ENCODE data around the gene PDYN.
"Not testable (repeated sequence)": the region's sequence is repeated elsewhere in the genome, so short reads cannot be mapped to it uniquely, and the experiment has no call there.

Gene PDYN

DNA sequence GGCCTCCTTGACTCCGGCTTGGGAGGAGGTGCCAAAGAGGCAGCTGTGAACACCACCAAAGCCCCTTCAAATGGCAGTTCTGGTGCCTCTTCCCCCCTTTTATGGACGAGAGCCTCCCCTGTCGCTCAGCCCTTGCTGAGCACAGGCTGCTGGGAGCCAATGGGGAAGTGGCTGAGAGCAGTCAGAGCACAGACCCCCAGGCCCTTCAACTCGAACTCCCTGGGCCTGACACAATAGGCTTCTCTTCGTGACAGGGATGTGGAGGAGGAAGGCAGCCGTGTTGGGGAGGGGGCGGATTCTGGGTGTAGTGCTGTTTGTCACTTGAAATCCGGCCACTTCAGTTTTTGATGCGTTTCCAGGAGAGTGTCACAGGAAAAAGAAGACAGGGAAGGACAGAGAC lies at the start of gene PDYN:
TSS of gene PDYN (minus strand) at position 73 of the 400 bp plus-strand sequence. CDS start 10,974 bp downstream, outside the sequence.
- DNase-seq (ENCODE audit: low read depth): no peak

DNA sequence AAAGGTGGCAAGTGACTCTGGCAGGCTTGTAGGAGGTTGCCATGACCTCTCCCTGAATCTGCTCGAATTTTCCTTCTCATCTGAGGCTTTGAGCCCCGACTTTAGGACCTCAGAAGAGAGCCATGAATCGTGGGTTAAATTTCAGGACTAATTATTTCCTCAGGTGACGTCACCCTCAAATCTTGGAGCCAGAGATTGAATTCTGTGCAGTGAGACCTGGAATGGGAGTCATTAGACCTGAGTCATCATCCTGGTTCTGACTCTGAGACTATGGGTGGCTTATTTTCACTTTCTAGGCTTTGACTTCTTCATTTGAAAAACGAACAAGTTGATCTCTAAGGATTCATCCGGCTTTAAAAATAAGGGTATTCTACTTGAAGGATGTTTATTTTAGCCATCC lies 48.5 kb upstream of the PDYN start:
- DNase-seq (ENCODE audit: low read depth): no peak

- no peak for DNase-seq (ENCODE audit: low read depth)
These were observed 44.3 kb upstream of the PDYN start for GRCh38 chr20:2038161-2038560.

DNA sequence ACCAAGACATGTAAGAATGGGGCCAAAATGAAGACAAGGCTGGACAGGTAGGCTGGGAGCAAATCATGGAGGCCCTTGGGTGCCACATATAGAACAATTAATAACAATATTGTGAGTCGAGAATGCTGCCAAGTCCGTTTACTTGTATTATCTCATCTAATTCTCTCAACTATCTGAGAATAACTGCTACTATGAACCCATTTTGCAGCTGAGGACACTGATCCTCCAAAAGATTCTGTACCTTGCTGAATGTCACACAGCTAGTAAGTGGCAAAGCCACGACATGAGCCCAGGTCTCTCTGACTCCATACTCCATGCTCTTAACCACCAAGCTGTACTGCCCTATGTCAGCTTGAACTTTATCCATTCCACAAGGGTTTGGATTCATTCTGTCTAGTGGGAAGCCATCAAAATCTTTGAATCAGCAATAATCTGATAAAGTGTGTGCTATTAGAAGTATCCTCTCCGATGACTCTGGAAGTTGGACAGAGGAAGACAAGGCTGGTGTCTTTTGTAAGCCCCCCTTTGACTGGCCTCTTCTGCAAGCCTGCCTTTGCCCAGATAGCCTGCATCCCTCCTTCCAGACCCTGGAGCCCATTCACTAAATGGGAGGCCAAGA lies 43.5 kb upstream of the PDYN start:
- no peak for DNase-seq (ENCODE audit: low read depth)

DNA sequence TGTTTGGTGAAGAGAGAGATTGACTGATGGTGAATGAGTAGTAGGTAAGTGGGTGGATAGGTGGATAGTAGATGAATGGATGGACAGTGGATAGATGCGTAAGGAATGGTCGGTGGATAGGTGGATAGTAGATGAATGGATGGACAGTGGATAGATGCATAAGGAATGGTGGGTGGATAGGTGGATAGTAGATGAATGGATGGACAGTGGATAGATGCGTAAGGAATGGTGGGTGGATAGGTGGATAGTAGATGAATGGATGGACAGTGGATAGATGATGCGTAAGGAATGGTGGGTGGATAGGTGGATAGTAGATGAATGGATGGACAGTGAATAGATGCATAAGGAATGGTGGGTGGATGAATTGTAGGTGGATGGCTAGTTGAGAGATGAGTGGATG lies 42.5 kb upstream of the PDYN start:
- not testable (repeated sequence) for DNase-seq (ENCODE audit: low read depth)

- no peak for DNase-seq (ENCODE audit: low read depth)
These were observed 38.3 kb upstream of the PDYN start for GRCh38 chr20:2032168-2032567.

DNA sequence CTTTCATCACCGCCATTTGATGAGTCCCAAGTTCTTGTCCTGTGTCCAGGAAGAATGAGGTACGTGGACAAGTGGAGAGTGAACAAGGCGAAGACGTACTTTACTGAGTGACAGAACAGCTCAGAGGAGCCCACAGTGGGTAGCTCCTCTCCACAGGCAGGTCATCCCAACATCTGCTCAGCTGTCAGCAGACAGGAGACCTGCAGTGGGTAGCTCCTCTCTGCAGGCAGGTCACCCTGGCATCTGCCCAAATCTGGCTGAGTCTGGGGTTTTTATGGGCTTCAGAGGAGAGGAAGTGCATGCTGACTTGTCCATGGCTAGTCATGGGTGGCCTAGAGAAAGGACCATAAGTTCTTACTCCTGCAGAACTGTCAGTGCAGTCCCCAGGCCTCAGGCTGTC lies 32.7 kb upstream of the PDYN start:
- DNase-seq (ENCODE audit: low read depth): no peak

DNA sequence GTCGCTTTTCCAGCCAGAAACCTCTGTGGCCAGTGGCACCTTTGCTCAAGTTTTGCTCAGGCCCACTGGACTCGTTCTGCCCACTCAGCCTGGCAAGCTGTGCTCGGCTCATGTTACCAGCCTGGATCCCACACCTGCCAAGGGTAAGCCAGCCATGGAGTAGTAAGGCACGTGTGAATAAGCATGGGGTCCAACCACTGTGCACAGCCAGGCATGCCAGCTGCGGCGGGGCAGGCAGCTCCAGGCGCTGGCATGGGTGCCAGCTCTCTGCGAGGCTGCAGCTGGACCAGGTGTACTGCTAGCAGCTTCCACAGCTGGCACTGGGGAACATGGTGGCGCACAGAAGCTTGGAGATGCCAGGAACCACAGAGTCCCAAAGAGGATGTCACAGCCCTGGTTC lies 32.1 kb upstream of the PDYN start:
- DNase-seq (ENCODE audit: low read depth): no peak

DNA sequence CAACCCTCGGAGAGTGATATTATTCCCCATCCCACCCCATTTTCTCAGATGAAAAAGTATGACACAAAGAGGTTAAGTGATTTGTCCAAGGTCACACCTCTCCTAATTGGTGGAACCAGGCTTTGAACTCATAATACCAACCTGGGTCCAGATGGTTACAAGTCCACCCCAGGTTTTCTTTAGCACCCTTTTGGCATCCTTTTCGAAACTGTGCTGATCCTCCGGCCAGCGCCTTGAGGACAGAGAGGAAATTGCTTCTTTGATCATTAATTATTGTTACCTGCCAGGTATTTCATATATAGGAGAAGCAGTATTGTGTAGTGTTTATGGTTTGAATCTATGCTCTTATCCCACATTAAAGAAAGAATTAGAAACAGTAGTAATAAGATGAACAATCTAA lies 29.3 kb upstream of the PDYN start:
- DNase-seq (ENCODE audit: low read depth): no peak

GRCh38 chr20:2022163-2022562 lies 28.3 kb upstream of the PDYN start:
- DNase-seq (ENCODE audit: low read depth): no peak

- no peak for DNase-seq (ENCODE audit: low read depth)
These were observed 16.7 kb upstream of the PDYN start for GRCh38 chr20:2010533-2010932.

DNA sequence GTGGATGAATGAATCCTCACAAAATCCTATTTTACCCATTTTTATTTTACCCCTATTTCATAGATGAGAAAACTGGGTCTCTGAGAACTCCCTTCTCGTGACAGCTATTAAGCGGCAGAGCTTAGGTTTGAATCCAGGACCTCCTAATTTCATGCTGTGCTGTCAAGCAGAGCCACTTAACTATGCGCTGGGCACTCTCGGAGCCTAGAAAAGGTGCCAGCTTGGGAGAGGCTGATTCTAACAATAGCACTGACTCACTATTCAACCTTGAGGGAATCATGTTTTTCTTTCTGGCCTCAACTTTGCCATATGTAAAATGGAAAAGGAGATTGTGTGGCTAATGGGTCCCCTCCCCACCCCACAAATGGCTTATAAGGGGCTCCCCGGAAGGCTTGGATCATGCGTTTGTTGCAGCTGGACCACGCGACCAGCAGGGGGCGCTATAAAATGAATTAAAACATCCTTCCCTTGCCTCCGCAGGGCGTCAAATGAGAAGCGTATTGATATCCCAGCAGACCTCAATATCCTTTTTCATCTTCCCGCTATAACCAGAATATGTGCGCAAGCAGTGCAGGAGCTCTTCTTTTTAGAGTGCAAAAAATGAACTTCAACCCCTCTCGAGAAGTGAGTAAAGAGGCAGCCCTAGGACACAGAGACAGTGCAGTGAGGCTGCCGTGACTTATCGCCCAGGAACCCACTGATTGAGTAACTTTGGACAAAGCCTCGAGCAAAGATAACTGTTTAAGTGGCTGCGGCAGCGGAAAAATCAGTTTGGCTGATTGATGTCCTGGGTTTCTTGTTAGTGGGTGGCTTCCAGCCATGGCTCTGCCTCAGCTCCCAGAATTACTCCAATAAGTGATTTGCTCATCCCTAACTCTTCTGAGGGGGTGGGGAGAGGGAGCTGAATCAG lies 12.8 kb upstream of the PDYN start:
- no peak for DNase-seq (ENCODE audit: low read depth)

GRCh38 chr20:2005831-2006426 lies 12.1 kb upstream of the PDYN start:
- DNase-seq (ENCODE audit: low read depth): peak; percentile 36

DNA sequence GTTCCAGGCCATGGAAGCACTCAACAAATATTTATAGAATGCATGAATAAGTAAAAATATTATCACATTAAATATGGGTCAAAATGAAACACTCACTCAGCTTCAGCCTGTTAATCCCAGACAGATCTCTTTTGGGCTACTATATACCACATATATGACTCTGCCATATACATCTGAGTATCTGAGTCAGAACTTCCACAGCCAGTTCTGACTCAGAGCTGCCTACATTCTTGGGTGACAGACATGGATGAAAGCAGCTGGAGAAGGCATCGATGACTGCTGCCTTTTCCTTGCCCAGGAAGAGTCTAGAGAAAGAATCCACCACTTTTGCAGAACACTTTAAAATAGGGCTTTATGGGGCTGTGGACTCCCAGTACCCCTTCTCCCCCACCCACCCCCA lies 11.5 kb upstream of the PDYN start:
- no peak for DNase-seq (ENCODE audit: low read depth)

DNA sequence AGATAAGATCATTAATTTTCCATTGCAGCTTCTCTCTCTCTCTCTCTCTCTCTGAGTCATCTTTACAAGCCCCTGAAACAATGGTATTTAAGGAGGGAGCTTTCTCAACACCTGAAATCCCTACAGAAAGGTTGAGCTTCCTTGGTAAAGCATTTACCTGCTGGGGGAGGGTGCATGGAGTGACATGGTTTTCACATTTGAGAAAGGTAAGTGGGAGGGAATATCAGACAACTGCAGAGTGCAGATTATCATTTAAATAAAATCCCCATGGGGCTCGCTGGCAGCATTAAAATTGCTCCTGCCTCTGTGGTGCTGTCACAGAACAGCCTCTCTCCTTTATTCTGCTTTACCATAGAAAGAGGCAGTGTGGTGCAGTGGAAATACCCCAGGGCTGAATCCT lies 10.3 kb upstream of the PDYN start:
- DNase-seq (ENCODE audit: low read depth): no peak

GRCh38 chr20:2002365-2002764 lies 8.5 kb upstream of the PDYN start:
- DNase-seq (ENCODE audit: low read depth): no peak

DNA sequence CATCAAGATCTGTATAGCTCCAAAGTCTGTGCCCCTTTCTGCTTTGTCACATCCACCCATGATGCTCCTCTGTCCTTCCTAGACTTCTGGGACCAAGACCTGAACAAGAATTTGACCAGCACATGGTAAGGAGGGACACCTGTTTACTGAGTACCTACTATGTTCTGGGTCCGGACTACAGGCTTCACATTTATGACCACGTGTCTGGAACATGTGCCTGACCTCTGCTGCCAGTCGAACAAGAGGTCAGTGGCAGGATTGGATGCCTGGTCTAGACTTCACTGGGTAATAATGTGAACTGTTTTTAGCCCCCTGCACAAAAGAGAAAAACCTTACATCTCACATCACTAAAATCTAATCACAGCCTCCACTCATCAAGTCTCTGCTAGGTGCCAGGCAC lies 7.3 kb upstream of the PDYN start:
- no peak for DNase-seq (ENCODE audit: low read depth)

DNA sequence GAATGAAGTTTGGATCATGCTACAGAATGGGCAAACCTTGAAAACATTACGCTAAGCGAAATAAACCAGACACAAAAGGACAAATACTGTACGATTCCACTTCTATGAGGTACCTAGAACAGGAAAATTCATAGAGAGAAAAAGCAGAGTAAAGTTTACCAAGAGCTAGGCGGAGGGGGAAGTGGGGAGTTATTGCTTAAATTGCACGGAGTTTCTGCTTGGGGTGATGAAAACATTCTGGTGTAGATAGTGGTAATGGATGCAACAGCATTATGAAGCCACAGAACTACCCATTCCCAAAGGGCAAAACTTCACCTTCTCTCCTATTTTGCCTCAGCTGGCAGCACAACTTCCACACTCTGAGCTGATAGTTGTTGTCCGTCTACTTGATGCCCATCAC lies 6.4 kb upstream of the PDYN start:
- DNase-seq (ENCODE audit: low read depth): no peak

- DNase-seq (ENCODE audit: low read depth): no peak
These were observed 4.9 kb upstream of the PDYN start for GRCh38 chr20:1998715-1999114.

DNA sequence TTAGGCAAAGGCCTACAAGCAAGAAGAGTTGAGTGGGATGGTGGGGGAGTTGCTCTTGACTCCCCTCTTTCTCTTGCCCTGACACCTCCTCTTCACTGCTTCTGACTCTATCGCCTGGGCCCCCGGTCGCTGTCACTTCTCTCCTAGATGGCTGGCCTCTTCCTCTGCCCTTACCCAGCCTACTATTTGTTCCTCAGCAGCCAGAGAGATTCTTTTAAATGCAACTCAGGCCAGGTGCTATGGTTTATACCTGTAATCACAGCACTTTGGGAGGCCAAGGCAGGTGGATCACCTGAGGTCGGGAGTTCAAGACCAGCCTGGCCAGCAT lies 4.3 kb upstream of the PDYN start:
- no peak for DNase-seq (ENCODE audit: low read depth)

GRCh38 chr20:1997483-1998192 lies 3.8 kb upstream of the PDYN start:
- DNase-seq (ENCODE audit: low read depth): no peak

DNA sequence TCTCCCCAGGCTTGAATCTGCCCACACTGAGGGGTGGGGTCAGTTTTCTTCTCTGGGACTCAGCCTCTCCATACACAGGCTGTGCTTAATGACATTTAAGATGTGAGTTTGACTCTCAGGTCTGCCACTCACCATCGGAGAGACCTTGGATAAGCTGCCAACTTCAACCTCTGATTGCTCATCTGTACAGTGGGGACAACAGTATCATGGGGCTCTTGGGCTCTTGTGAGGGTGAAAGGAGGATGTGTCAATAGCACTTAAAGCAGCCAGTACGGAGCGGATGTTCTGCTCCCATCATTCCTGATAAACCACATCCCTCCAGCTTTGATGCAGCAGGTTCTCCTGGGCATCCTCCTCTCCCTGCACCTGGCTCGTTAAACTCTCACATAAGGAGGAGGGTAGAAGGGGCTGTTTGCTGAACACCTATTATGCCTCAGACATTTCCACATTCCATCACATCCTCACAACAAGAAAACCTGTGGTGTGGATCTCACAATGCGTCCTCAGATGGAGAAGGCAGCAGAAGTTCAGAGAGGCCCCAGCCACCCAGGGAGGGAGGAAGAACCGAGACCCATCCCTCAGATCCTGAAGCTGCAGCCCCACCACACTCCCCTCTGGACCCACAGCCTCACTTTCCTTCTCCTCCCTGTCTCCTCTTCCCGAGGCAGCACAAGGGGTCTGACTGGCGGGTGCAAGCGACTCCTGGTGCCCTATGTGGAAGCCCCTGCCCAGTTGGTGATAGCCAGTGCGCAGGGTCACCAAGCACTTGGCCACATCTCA lies 1.9 kb upstream of the PDYN start:
- no peak for DNase-seq (ENCODE audit: low read depth)

All from activated gamma-delta T cell treated with anti-CD3 and anti-CD28 coated beads, Interleukin-2, amount 50 U/mL, for 16 hours (primary cell).